Kidney (tissue), 14 donors: ENCODE data around the gene HPCAL1. TPM values are rescaled to one million over a fixed set of nuclear protein-coding genes. Genes with fewer than 3 reads are reported as not detected.

Experiments used
- DNase-seq, 5 donors: peaks; one replicate each; pipeline ENCODE4 v3.0.0-alpha.2; 2013 to 2020
- FAIRE-seq: peaks from 2 replicates; lab custom pipeline; 2012; peaks lifted over from hg19 to GRCh38; lab: Jason Lieb, UNC
- H3K27ac ChIP-seq, 2 donors: one replicate each; pipeline ENCODE4 v1.7.0; 2013; ENCODE audit warnings: low read depth in 2 of 2, low read length in 2 of 2, inconsistent platforms in 1 of 2
- H3K27me3 ChIP-seq: one replicate; pipeline ENCODE4 v1.7.1; 2013; ENCODE audit warnings: low read length, inconsistent platforms; ENCODE audit not compliant: control insufficient read depth, insufficient read depth
- H3K36me3 ChIP-seq, 3 donors: one replicate each; pipeline versions ENCODE4 v1.7.0 to v1.7.1; 2013; ENCODE audit warnings: low read length in 3 of 3, control low read depth in 1 of 3, inconsistent platforms in 1 of 3; ENCODE audit not compliant: insufficient read depth in 3 of 3, control insufficient read depth in 2 of 3
- H3K4me1 ChIP-seq, 3 donors: one replicate each; pipeline versions ENCODE4 v1.7.0 to v1.7.1; 2013; ENCODE audit warnings: low read length in 3 of 3, inconsistent platforms in 1 of 3, low read depth in 1 of 3; ENCODE audit not compliant: control insufficient read depth in 2 of 3, insufficient read depth in 2 of 3
- H3K4me3 ChIP-seq, 3 donors: one replicate each; pipeline versions ENCODE4 v1.7.0 to v1.8.1; 2013; ENCODE audit warnings: low read length in 3 of 3, control low read depth in 1 of 3, inconsistent platforms in 1 of 3
- H3K9ac ChIP-seq, 3 donors: one replicate each; pipeline versions ENCODE4 v1.7.0 to v1.7.1; 2013; ENCODE audit warnings: low read length in 3 of 3, control low read depth in 1 of 3, inconsistent platforms in 1 of 3
- H3K9me3 ChIP-seq, 3 donors: one replicate each; pipeline versions ENCODE4 v1.7.0 to v1.7.1; 2013; ENCODE audit warnings: low read length in 3 of 3, control low read depth in 1 of 3, inconsistent platforms in 1 of 3; ENCODE audit not compliant: control insufficient read depth in 2 of 3, insufficient read depth in 1 of 3
- CTCF ChIP-seq: IDR thresholded peaks from 3 replicates; pipeline ENCODE4 v1.5.1; 2012; ENCODE audit warnings: mild to moderate bottlenecking, moderate library complexity, borderline replicate concordance; ENCODE audit not compliant: insufficient read depth; ENCODE audit errors: extremely low read depth
- intact Hi-C: fragments of 100-400 bp; cut with DNase I; formaldehyde crosslinking; loops from one replicate; pipeline ENCODE4 v1.11.1; 2022
- polyA plus RNA-seq: library from polyadenylated mRNA; stranded (reverse); fragments of 350-450 nt; fragmentation: Illumina TruSeq; extraction: RNeasy Lipid Tissue Mini Kit (QIAGEN cat#74804); gene quantifications from one replicate; pipeline ENCODE4 v1.2.3, GENCODE V29; 2014; ENCODE audit warnings: low read depth, low replicate concordance; ENCODE audit not compliant: insufficient read depth
- total RNA-seq: library from RNA; stranded (reverse); fragmentation: NEBNext Ultra II Directional; extraction: Animal tissue kit (Norgen Biotek cat#: 25700); gene quantifications from one replicate; pipeline ENCODE4 v1.2.1, GENCODE V29; 2021
- donor health status: control.
- donor health status: control.
- donor health status: control.
- donor health status: control.
- donor health status: control.
- donor health status: DM: yes; HTN: yes; CAD: no.
- donor health status: Normal renal cell carcinoma (clear cell type).

The HPCAL1 gene
- total and polyA plus RNA-seq, 2 donors from 2014 or later = 47.3 to 121 TPM

- peaks cover 0 to 29% (median 22%) of the 10 kb centered on the region in 3 donors for H3K4me1 ChIP-seq
Observed at GRCh38 chr2:10308866-10309265, 6.2 kb downstream of the HPCAL1 start.

GRCh38 chr2:10309286-10309685 lies 6.6 kb downstream of the HPCAL1 start:
- Histone ChIP-seq H3K36me3 (peaks cover 5 to 8% (median 8%) of the 10 kb centered on the region in 3 donors), H3K27me3 (peaks cover 2% of the 10 kb centered on the region), H3K4me1 (peaks cover 0 to 29% (median 22%) of the 10 kb centered on the region in 3 donors), H3K27ac (no peak overlapping the region), H3K4me3 (no peak overlapping the region), H3K9me3 (peaks cover 0 to 5% (median 0%) of the 10 kb centered on the region in 3 donors), H3K9ac (no peak overlapping the region)
- DNase-seq = no peak
- intact Hi-C loops = no loop called here
- FAIRE-seq = no peak
- no peak for TF ChIP-seq CTCF

More at GRCh38 chr2:10308866-10309265, 6.2 kb downstream of the HPCAL1 start:
- Histone ChIP-seq H3K27me3 (peaks cover 2% of the 10 kb centered on the region), H3K4me3 (no peak overlapping the region), H3K9ac (no peak overlapping the region), H3K36me3 (peaks cover 5 to 8% (median 8%) of the 10 kb centered on the region in 3 donors), H3K27ac (no peak overlapping the region), H3K9me3 (peaks cover 0 to 5% (median 0%) of the 10 kb centered on the region in 3 donors)
- FAIRE-seq (no peak), DNase-seq (no peak)
- intact Hi-C loops = no loop called here
- TF ChIP-seq CTCF = no peak

GRCh38 chr2:10310309-10310888 lies 7.7 kb downstream of the HPCAL1 start:
- H3K4me3 ChIP-seq = no peak overlapping the region

More at GRCh38 chr2:10310309-10310888, 7.7 kb downstream of the HPCAL1 start:
- DNase-seq = no peak
- TF ChIP-seq CTCF = no peak
- peaks cover 2% of the 10 kb centered on the region for H3K27me3 ChIP-seq
- peaks cover 5 to 8% (median 8%) of the 10 kb centered on the region in 3 donors for H3K36me3 ChIP-seq
- no peak overlapping the region for H3K9ac ChIP-seq
- H3K27ac ChIP-seq = no peak overlapping the region
- intact Hi-C loops = no loop called here
- H3K9me3 ChIP-seq = peaks cover 0 to 5% (median 0%) of the 10 kb centered on the region in 3 donors
- peaks cover 0 to 24% (median 19%) of the 10 kb centered on the region in 3 donors for H3K4me1 ChIP-seq
- no peak for FAIRE-seq
